Mammary epithelial cell (primary cell): ENCODE results near the gene MAST4.

Experiments
- CTCF ChIP-seq, 2 donors: IDR thresholded peaks in 1 of 2; conservative IDR thresholded peaks in 1 of 2; 2 replicates each; pipeline ENCODE4 v1.5.1; 2011 to 2012; ENCODE audit warnings: inconsistent platforms in 2 of 2, low read length in 2 of 2, mild to moderate bottlenecking in 2 of 2, control low read depth in 1 of 2, low read depth in 1 of 2; ENCODE audit not compliant: insufficient read depth in 1 of 2; ENCODE audit errors: extremely low read depth in 1 of 2
- EZH2 ChIP-seq: IDR thresholded peaks from 2 replicates; pipeline ENCODE4 v1.6.1; 2012; ENCODE audit warnings: low read length, inconsistent platforms, borderline replicate concordance

- TF ChIP-seq CTCF (conservative IDR thresholded peaks at IDR 0.05 in 1 of 2, IDR thresholded peaks at IDR 0.05 in 1 of 2; ENCODE audit: extremely low read depth in 1 of 2, insufficient read depth in 1 of 2, low read depth in 1 of 2, low read length in 2 of 2), result no peak
- no peak for TF ChIP-seq EZH2
These were observed 586.2 kb downstream of the MAST4 start for GRCh38 chr5:67182301-67182790.
